Measurements from ENCODE around the gene PTF1A. TPM values are rescaled to one million over a fixed set of nuclear protein-coding genes. Genes with fewer than 3 reads are reported as not detected.

The PTF1A gene
- total RNA-seq, 2 experiments from 2014 or later = not detected

- no peak for ATAC-seq
- no peaks in the 10 kb centered on the region for H3K9me3 Mint-ChIP-seq
- ChIA-PET POLR2A (no interaction called here), CTCF (interaction anchor here (0.8 kb wide), 1 partner anchor 144 kb away, joined by 3 read pairs; no protein-coding TSS in a partner anchor)
- no peak overlapping the region for H3K4me3 Mint-ChIP-seq
- no peaks in the 10 kb centered on the region for H3K36me3 Mint-ChIP-seq (ENCODE audit: low read depth)
- peaks cover 14% of the 10 kb centered on the region for H3K27me3 Mint-ChIP-seq
- H3K27ac Mint-ChIP-seq = no peak overlapping the region
- H3K4me1 Mint-ChIP-seq (ENCODE audit: low read depth) = no peaks in the 10 kb centered on the region
- TF ChIP-seq, protein P1, sequence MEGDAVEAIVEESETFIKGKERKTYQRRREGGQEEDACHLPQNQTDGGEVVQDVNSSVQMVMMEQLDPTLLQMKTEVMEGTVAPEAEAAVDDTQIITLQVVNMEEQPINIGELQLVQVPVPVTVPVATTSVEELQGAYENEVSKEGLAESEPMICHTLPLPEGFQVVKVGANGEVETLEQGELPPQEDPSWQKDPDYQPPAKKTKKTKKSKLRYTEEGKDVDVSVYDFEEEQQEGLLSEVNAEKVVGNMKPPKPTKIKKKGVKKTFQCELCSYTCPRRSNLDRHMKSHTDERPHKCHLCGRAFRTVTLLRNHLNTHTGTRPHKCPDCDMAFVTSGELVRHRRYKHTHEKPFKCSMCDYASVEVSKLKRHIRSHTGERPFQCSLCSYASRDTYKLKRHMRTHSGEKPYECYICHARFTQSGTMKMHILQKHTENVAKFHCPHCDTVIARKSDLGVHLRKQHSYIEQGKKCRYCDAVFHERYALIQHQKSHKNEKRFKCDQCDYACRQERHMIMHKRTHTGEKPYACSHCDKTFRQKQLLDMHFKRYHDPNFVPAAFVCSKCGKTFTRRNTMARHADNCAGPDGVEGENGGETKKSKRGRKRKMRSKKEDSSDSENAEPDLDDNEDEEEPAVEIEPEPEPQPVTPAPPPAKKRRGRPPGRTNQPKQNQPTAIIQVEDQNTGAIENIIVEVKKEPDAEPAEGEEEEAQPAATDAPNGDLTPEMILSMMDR (IDR thresholded peaks at IDR 0.05) = no peak
- no peak for DNase-seq
- intact Hi-C loops (cut with micrococcal nuclease) = no loop called here
Measured at GRCh38 chr10:23150091-23150490, 42.0 kb upstream of the PTF1A start.

DNA sequence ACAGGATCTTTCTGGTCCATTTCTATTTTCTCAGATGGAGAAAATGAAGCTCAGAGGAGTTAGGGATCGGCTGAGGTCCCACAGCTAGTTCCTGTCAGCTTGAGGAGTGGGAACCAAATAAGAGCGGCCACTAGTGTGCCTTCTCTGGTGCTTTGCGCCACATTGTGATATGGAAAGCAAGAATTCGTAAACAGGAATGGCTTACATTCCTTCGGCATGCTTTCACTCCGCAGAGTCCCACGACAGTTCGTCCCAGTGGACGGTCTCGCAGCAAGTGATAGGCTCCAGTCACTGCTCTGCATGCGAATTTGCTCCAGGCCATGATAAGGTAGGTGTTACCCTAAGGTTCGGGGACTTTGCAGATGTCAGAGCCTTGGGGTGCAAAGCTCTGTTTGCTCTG, 41.5 kb upstream of the PTF1A start:
- ATAC-seq (no peak), DNase-seq (no peak)
- intact Hi-C loops (cut with micrococcal nuclease) = no loop called here
- H3K4me1 Mint-ChIP-seq (ENCODE audit: low read depth) = no peaks in the 10 kb centered on the region
- H3K4me3 Mint-ChIP-seq = no peak overlapping the region
- peaks cover 14% of the 10 kb centered on the region for H3K27me3 Mint-ChIP-seq
- ChIA-PET CTCF (interaction anchor here (0.8 kb wide), 1 partner anchor 144 kb away, joined by 3 read pairs; no protein-coding TSS in a partner anchor), POLR2A (no interaction called here)
- no peaks in the 10 kb centered on the region for H3K9me3 Mint-ChIP-seq
- no peaks in the 10 kb centered on the region for H3K36me3 Mint-ChIP-seq (ENCODE audit: low read depth)
- TF ChIP-seq, protein P1 (IDR thresholded peaks at IDR 0.05) = no peak
- no peak overlapping the region for H3K27ac Mint-ChIP-seq

DNA sequence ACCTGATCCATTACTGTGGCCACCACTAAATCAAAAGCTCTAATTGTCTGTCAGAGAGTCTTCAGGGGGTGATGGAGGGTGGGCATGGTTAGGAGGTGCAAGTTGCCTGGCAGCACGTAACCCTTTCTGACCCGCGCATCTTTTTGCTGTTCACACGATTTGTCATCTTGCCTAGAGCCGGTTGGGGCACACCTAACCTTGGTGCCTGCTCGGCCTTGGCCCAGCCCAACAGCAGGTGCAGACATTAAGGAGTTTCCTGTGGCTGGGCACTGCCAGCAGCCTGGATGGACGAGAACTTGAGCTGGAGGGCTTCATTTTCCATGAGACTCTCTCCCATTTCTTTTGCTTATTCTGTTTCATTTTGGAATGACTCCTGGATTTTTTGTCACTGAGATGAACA, 41.0 kb upstream of the PTF1A start:
- ATAC-seq = no peak
- ChIA-PET CTCF (interaction anchor here (0.8 kb wide), 1 partner anchor 143 kb away, joined by 3 read pairs; no protein-coding TSS in a partner anchor), POLR2A (no interaction called here)
- Mint-ChIP-seq H3K27ac (no peak overlapping the region), H3K9me3 (no peaks in the 10 kb centered on the region), H3K27me3 (peaks cover 14% of the 10 kb centered on the region), H3K4me3 (no peak overlapping the region), H3K36me3 (ENCODE audit: low read depth) (no peaks in the 10 kb centered on the region), H3K4me1 (ENCODE audit: low read depth) (no peaks in the 10 kb centered on the region)
- intact Hi-C loops (cut with micrococcal nuclease) = no loop called here
- TF ChIP-seq, protein P1 (IDR thresholded peaks at IDR 0.05) = no peak
- no peak for DNase-seq

- DNase-seq (no peak), ATAC-seq (no peak)
- Mint-ChIP-seq H3K27ac (no peak overlapping the region), H3K4me1 (ENCODE audit: low read depth) (peaks cover 3% of the 10 kb centered on the region), H3K36me3 (ENCODE audit: low read depth) (no peaks in the 10 kb centered on the region), H3K4me3 (no peak overlapping the region), H3K9me3 (no peaks in the 10 kb centered on the region), H3K27me3 (peaks cover 28% of the 10 kb centered on the region)
- ChIA-PET CTCF (interaction anchor here (0.9 to 1.2 kb wide), 2 partner anchors 9 to 138 kb away, joined by 3 read pairs; no protein-coding TSS in a partner anchor), POLR2A (no interaction called here)
- TF ChIP-seq, protein P1 (IDR thresholded peaks at IDR 0.05) = no peak
- intact Hi-C loops (cut with micrococcal nuclease) = no loop called here
Measured at GRCh38 chr10:23155169-23155568, 36.9 kb upstream of the PTF1A start.

- peaks cover 3% of the 10 kb centered on the region for H3K4me1 Mint-ChIP-seq (ENCODE audit: low read depth)
- H3K4me3 Mint-ChIP-seq = no peak overlapping the region
- ATAC-seq (no peak), DNase-seq (no peak)
- no peaks in the 10 kb centered on the region for H3K36me3 Mint-ChIP-seq (ENCODE audit: low read depth)
- H3K27me3 Mint-ChIP-seq = peaks cover 22% of the 10 kb centered on the region
- ChIA-PET POLR2A (no interaction called here), CTCF (interaction anchor here (2.6 to 6.3 kb wide), 2 partner anchors 136 to 146 kb away, joined by 11 to 104 read pairs; no protein-coding TSS in a partner anchor)
- intact Hi-C loops (cut with micrococcal nuclease) = no loop called here
- H3K27ac Mint-ChIP-seq = no peak overlapping the region
- TF ChIP-seq, protein P1 (IDR thresholded peaks at IDR 0.05) = no peak
- H3K9me3 Mint-ChIP-seq = no peaks in the 10 kb centered on the region
Measured at GRCh38 chr10:23156447-23157150, 35.5 kb upstream of the PTF1A start.

Measured in activated CD8-positive, alpha-beta T cell treated with anti-CD3 and anti-CD28 coated beads for 36 hours (primary cell).